NCI-H1436 (cell line): ENCODE results near the gene PIRT.

Experiments used
- DNase-seq: peaks from one replicate; lab custom pipeline; 2025; lab: John Stamatoyannopoulos, UW

Gene PIRT

DNA sequence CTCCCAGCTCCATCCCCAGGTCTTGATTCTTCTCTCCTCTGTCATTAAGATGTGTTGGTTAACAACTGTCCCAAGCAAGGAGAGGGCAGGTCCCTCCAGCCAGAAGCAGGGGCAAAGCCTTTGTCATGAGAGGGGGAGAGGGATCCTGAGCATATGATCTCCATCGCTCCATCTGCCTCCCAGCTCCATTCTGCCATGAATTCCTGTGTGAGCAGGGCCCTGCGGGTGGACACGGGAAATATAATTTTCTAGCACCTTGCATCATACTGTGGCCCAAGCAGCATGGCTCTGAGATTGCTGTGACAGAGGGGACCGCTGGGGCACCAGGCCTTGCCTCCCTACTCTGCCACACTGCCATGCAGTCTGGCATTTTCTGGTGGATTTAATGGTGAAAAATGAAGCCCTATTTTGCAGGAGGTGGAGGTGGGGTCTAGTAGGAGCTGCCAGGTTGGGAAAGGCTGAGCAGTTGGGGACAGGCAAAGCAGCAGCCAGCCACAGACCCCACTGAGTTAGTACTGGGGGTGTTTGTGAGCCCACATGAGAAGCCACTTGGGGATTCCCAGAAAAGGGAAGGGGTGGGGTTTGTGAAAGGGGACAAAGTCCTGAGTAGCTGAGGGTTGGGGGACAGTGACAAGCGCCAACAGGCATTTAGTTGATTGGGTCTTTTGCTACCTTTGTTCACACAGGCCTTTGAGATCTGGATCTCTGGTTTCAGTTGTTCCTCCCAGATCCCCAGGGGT lies 50.4 kb downstream of the PIRT start:
- DNase-seq: no peak

GRCh38 chr17:10785295-10785694 lies 52.6 kb downstream of the PIRT start:
- no peak for DNase-seq

DNA sequence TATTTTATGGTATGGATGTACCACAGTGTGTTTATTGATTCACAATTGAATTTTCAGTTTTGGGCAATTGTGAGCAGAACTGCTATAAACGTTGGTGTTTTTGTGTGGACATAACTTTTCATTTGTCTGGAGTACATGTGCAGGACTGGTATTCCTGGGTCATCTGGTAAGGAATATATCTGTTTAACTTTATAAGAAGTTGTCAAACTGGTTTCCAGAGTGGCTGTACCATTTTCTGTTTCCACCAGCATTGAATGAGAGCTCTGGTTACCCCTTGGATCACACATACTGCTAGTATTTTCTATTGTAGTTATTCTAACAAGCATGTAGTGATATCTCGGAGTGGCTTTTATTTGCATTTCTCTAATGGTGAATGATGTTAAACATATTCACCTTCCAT lies 58.3 kb downstream of the PIRT start:
- DNase-seq: no peak

DNA sequence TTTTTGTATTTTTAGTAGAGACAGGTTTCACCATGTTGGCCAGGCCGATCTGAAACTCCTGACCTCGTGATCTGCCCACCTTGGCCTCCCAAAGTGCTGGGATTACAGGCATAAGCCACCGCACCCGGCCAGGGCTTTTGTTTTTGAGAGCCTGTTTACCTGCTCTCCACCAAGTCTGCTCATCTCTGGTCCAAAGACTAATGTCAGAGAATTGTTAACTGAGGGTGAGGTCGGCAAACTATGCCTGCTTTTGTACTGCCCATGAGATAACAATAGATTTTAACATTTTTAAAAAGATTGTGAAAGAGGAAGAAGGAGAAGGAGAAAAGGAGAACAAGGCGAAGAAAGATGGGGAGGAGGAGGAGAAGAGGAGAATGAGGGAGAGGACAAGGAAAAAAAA lies 60.0 kb downstream of the PIRT start:
- DNase-seq: no peak

DNA sequence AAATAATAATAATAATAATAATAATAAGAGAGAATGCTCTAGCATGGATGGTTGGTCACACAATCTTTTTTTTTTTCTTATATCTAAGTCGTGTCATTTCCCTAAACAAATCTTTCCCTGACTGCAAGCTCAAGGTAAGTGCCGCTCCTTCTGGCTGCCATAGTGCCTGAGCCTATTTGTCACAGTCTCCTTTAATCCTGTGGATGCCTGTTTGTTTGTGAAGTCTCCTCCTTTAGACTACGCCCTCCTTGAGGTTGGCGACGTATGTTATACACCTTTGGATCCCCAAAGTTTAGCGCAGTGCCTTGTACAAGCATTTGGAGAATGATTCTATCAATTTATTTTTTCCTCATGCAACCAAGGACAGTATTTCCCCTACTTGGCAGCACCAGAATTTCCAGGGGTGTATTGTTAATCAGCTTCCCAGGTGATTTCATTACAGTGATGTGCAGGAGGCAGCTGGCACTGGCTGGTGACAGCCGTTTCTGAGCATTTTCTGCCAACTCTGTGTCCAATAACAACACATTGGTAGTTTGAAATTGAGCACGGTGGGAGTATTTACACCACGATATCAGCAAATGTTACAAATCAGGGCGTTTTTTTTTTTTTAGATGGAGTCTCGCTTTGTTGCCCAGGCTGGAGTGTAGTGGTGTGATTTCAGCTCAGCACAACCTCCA lies 60.6 kb downstream of the PIRT start:
- no peak for DNase-seq

GRCh38 chr17:10776381-10776780 lies 61.5 kb downstream of the PIRT start:
- DNase-seq: no peak

DNA sequence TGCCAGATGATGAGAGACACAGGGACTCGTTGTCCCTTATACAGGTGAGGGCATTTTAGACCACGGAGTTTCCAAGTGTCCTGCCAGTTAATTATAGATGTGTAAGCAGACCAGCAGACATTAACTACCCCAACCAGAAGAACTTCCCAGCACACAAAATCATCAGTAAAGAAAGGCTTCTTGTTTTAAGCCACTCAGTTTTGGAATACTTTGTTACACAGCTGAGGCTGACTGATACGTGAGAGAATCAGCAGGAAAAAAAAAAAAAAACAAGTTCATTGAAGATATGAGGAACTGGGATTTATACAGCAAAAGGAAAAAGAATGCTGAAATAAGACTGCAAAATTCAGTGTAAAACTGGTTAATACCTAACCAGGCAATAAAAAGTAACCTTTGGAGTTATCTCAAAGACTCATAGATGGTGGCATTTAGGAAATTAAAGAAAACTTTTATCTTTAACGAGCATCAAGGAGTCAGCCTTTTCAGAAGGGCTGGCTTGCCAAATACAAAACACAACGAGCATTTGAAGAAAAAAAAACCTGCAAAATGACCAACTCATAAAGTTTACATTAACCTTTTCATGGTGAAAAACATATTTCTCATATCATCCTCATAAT lies 62.0 kb downstream of the PIRT start:
- DNase-seq: no peak

DNA sequence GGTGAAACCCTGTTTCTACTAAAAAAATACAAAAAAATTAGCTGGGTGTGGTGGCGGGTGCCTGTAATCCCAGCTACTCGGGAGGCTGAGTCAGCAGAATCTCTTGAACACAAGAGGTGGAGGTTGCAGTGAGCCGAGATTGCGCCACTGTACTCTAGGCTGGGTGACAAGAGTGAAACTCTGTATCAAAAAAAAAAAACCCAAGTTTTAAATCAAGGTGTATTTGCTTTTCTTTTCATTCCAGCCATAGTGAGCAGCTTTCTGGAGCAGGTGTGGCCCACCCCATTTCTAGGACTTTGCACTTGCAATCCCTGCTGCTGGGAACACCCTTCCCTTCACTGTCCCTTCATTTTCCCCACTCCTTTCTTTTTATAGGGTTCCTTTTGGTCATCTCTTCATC lies 62.8 kb downstream of the PIRT start:
- no peak for DNase-seq

- no peak for DNase-seq
Observed at GRCh38 chr17:10773391-10773790, 64.5 kb downstream of the PIRT start.
